Keratinocyte (primary cell): ENCODE measurements around the gene PPARD. TPM values are rescaled to one million over a fixed set of nuclear protein-coding genes. Genes with fewer than 3 reads are reported as not detected.

Source experiments
- DNase-seq: peaks from one replicate; pipeline ENCODE4 v3.0.0-alpha.2; 2011; ENCODE audit warnings: low read depth, missing footprints, low spot score
- FAIRE-seq: peaks from 2 replicates; lab custom pipeline; 2011; peaks lifted over from hg19 to GRCh38; lab: Jason Lieb, UNC
- H2AFZ ChIP-seq: 2 replicates; pipeline ENCODE4 v1.6.0; 2012; ENCODE audit warnings: low read length, control low read depth, inconsistent platforms; ENCODE audit not compliant: control insufficient read depth
- H3K27ac ChIP-seq: 2 replicates; pipeline ENCODE4 v1.5.1; 2011; ENCODE audit warnings: low read length; ENCODE audit not compliant: control insufficient read depth, insufficient read depth
- H3K27me3 ChIP-seq: 3 replicates; pipeline ENCODE4 v1.6.0; 2011; ENCODE audit warnings: low read length; ENCODE audit not compliant: control insufficient read depth, insufficient read depth; ENCODE audit errors: extremely low read depth
- H3K36me3 ChIP-seq, 2 experiments: 2 replicates in 1 of 2; 3 replicates in 1 of 2; pipeline ENCODE4 v1.5.1; 2011; ENCODE audit warnings: low read length in 2 of 2, mild to moderate bottlenecking in 1 of 2; ENCODE audit not compliant: control insufficient read depth in 2 of 2, insufficient read depth in 2 of 2; ENCODE audit errors: extremely low read depth in 1 of 2
- H3K4me1 ChIP-seq: 3 replicates; pipeline ENCODE4 v1.5.1; 2011; ENCODE audit warnings: low read length; ENCODE audit not compliant: control insufficient read depth, insufficient read depth; ENCODE audit errors: extremely low read depth
- H3K4me2 ChIP-seq: 3 replicates; pipeline ENCODE4 v1.6.0; 2011; ENCODE audit warnings: low read depth, low read length; ENCODE audit not compliant: control insufficient read depth, insufficient read depth; ENCODE audit errors: extremely low read depth
- H3K4me3 ChIP-seq, 3 experiments: fragments of 200-600 bp in 1 of 3; sonication (generic) in 1 of 3; 2 replicates in 2 of 3; 3 replicates in 1 of 3; pipeline ENCODE4 v1.5.1; 2011 to 2016; ENCODE audit warnings: low read length in 3 of 3, mild to moderate bottlenecking in 3 of 3, control low read depth in 2 of 3, inconsistent platforms in 1 of 3, low read depth in 1 of 3, mixed read lengths in 1 of 3, mixed run types in 1 of 3, moderate library complexity in 1 of 3; ENCODE audit not compliant: control insufficient read depth in 2 of 3, insufficient read depth in 2 of 3; ENCODE audit errors: extremely low read depth in 1 of 3
- H3K79me2 ChIP-seq: 2 replicates; pipeline ENCODE4 v1.6.0; 2012; ENCODE audit warnings: low read length; ENCODE audit not compliant: control insufficient read depth, insufficient read depth
- H3K9ac ChIP-seq: 3 replicates; pipeline ENCODE4 v1.6.0; 2011; ENCODE audit warnings: low read length; ENCODE audit not compliant: control insufficient read depth, insufficient read depth; ENCODE audit errors: extremely low read depth
- H3K9me1 ChIP-seq: 3 replicates; pipeline ENCODE4 v1.6.0; 2011; ENCODE audit warnings: low read length; ENCODE audit not compliant: control insufficient read depth, insufficient read depth; ENCODE audit errors: extremely low read depth
- H3K9me3 ChIP-seq: 2 replicates; pipeline ENCODE4 v1.5.1; 2012; ENCODE audit warnings: low read depth, low read length; ENCODE audit not compliant: control insufficient read depth
- H4K20me1 ChIP-seq: 3 replicates; pipeline ENCODE4 v1.6.0; 2011; ENCODE audit warnings: low read length; ENCODE audit not compliant: control insufficient read depth, insufficient read depth; ENCODE audit errors: extremely low read depth
- EZH2 ChIP-seq: IDR thresholded peaks from one replicate; pipeline ENCODE4 v1.6.1; 2012; ENCODE audit warnings: inconsistent platforms, mild to moderate bottlenecking, low read length, moderate library complexity
- dilution Hi-C: fragments of 300-500 bp; cut with MboI; formaldehyde crosslinking; loops from one replicate; pipeline ENCODE4 v1.7.0; 2020; ENCODE audit warnings: low sequenced_read_pairs; ENCODE audit not compliant: extremely low pct_ligation_motif_present
- polyA plus RNA-seq, 5 experiments: library from polyadenylated mRNA; depleted of rRNA in 3 of 5; stranded (reverse) in 3 of 5; stranded (forward) in 1 of 5; unstranded in 1 of 5; fragments of >200 nt; gene quantifications; 1 replicate in 1 of 5; 2 replicates in 3 of 5; 3 replicates in 1 of 5; pipeline versions ENCODE4 v1.2.1 to v1.2.3, GENCODE V29; 2011 to 2012; ENCODE audit warnings: missing spikeins in 2 of 5, low read depth in 1 of 5, low replicate concordance in 1 of 5
- TF ChIP-seq, protein P1 (sequence below), 3 experiments: IDR thresholded peaks in 1 of 3; conservative IDR thresholded peaks in 1 of 3; optimal IDR thresholded peaks in 1 of 3; 2 replicates in 2 of 3; 3 replicates in 1 of 3; pipeline versions ENCODE3 to v1.5.1; 2011; ENCODE audit warnings: low read length in 3 of 3, mild to moderate bottlenecking in 3 of 3, moderate library complexity in 2 of 3, control low read depth in 1 of 3, inconsistent platforms in 1 of 3; ENCODE audit not compliant: insufficient read depth in 2 of 3; ENCODE audit errors: extremely low read depth in 1 of 3

The PPARD gene
- polyA plus RNA-seq, 1 donor (not counting 4 experiments of a cell fraction or from before 2014, with no cell fraction given), result 15.1 TPM

DNA sequence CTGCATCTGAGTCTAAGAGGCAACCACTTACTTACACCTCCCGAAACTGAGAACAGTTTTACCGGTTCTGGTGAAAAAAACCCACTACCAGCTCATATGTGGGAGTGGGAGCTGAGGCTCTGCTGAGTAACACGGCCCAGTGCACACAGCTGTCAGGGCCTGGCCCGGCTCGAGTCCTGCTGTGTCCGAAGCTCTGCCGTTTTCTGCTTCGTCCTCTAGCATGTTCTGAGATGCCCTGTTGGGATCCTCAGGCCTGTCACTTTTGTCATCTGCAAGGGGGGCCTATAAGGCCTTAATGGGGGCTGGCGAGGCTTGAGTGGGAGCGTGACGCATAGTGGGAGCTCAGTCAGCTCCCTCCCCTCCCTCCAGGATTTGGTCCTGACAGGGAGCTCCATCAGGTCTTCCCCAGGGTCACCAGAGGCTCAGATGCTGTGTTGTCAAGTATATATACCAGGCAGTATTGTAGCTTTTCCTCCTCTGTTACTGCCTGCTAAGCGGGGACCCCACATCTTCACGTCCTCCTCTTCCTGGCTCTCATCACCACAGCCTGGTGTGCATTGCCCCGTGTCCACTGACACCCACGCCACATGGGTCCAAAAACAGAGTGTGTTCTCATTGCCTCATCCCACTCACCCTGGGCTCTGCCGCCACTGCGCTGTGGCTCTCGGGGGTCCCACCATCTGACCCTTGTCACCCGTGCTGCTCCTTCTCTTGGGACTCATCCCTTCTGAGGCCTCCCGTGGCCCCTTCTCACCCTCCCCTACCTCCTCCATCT is 64.5 kb downstream of the PPARD start:
- Histone ChIP-seq H3K27me3 (no peaks in the 10 kb centered on the region), H3K27ac (no peak overlapping the region), H3K36me3 (peaks cover 16 to 21% of the 10 kb centered on the region in 2 experiments), H4K20me1 (no peaks in the 10 kb centered on the region), H3K4me1 (peaks cover 24% of the 10 kb centered on the region), H3K4me3 (no peak overlapping the region), H3K79me2 (peaks cover 61% of the 10 kb centered on the region), H3K9me3 (no peaks in the 10 kb centered on the region), H3K9ac (no peak overlapping the region), H2AFZ (no peak overlapping the region), H3K9me1 (peaks cover 2% of the 10 kb centered on the region), H3K4me2 (no peak overlapping the region)
- no peak for TF ChIP-seq EZH2
- TF ChIP-seq, protein P1, sequence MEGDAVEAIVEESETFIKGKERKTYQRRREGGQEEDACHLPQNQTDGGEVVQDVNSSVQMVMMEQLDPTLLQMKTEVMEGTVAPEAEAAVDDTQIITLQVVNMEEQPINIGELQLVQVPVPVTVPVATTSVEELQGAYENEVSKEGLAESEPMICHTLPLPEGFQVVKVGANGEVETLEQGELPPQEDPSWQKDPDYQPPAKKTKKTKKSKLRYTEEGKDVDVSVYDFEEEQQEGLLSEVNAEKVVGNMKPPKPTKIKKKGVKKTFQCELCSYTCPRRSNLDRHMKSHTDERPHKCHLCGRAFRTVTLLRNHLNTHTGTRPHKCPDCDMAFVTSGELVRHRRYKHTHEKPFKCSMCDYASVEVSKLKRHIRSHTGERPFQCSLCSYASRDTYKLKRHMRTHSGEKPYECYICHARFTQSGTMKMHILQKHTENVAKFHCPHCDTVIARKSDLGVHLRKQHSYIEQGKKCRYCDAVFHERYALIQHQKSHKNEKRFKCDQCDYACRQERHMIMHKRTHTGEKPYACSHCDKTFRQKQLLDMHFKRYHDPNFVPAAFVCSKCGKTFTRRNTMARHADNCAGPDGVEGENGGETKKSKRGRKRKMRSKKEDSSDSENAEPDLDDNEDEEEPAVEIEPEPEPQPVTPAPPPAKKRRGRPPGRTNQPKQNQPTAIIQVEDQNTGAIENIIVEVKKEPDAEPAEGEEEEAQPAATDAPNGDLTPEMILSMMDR (optimal IDR thresholded peaks at IDR 0.05 in 1 of 3, IDR thresholded peaks at IDR 0.05 in 1 of 3, conservative IDR thresholded peaks at IDR 0.05 in 1 of 3; ENCODE audit: extremely low read depth in 1 of 3, insufficient read depth in 2 of 3, low read length in 3 of 3), result no peak
- dilution Hi-C loops, result no loop called here
- FAIRE-seq, result no peak
- no peak for DNase-seq

DNA sequence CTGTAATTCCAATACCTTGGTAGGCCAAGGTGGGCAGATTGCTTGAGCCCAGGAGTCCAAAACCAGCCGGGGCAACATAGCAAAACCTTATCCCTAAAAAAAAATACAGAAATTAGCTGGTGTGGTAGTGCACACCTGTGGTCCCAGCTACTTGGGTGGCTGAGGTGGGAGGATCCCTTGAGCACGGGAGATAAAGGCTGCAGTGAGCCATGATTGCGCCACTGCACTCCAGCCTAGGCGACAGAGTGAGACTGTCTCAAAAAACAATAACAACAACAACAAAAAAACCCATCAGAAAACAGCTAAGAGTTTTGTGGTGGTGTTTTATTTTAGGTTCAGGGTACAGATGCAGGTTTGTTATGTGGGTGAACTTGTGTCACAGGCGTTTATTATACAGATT is 66.9 kb downstream of the PPARD start:
- Histone ChIP-seq H3K9me1 (no peaks in the 10 kb centered on the region), H3K4me1 (peaks cover 13% of the 10 kb centered on the region), H3K4me2 (no peak overlapping the region), H3K9me3 (no peaks in the 10 kb centered on the region), H3K79me2 (peaks cover 38% of the 10 kb centered on the region), H2AFZ (no peak overlapping the region), H3K27ac (no peak overlapping the region), H3K27me3 (no peaks in the 10 kb centered on the region), H3K36me3 (peaks cover 19 to 20% of the 10 kb centered on the region in 2 experiments), H3K4me3 (no peak overlapping the region), H3K9ac (no peak overlapping the region), H4K20me1 (no peaks in the 10 kb centered on the region)
- DNase-seq (no peak), FAIRE-seq (no peak)
- TF ChIP-seq EZH2, result no peak
- TF ChIP-seq, protein P1 (optimal IDR thresholded peaks at IDR 0.05 in 1 of 3, IDR thresholded peaks at IDR 0.05 in 1 of 3, conservative IDR thresholded peaks at IDR 0.05 in 1 of 3; ENCODE audit: extremely low read depth in 1 of 3, insufficient read depth in 2 of 3, low read length in 3 of 3), result no peak
- dilution Hi-C loops, result no loop called here
